GM18499 (cell line): ENCODE data around the gene DSE.
A peak's percentile ranks its signal among the peaks of the same experiment; 100 is the strongest.

Source experiments
- ATAC-seq: cut with Tn5 transposase; IDR thresholded peaks from one replicate; pipeline ENCODE4 v1.9.1; 2021; ENCODE audit warnings: moderate number of reproducible peaks; ENCODE audit not compliant: insufficient read depth, unreplicated experiment

The DSE gene

DNA sequence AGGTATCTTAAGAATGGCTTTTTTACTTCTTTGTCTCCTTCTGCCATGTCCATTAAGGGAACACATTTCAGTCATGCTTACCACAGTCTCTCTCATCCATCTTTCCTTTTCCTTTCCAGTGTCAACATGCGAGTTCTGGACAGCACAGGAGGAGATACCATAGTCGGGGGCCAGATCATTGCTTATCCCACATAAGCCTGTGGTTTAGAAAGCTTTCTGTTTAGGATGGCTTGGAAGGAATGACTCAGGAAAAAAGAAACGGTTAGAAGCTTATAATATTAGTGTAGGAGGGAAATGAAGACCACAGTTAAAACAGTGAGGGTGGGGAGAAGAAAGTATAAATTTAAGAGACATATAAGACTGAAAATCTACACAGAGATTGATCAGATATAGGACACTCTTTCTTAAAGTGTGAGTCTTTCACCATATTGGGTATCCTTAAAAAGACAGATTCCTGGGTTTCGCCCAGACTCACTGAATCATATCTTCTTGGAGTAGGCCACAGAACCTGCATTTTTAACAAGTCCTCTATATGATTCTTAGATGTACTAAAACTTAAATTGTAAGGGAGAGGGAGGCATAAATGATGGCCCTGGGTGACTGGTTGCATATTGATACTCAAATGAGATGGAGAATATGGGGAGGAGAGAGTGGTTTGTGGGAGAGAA, 36.1 kb downstream of the DSE start:
- no peak for ATAC-seq

DNA sequence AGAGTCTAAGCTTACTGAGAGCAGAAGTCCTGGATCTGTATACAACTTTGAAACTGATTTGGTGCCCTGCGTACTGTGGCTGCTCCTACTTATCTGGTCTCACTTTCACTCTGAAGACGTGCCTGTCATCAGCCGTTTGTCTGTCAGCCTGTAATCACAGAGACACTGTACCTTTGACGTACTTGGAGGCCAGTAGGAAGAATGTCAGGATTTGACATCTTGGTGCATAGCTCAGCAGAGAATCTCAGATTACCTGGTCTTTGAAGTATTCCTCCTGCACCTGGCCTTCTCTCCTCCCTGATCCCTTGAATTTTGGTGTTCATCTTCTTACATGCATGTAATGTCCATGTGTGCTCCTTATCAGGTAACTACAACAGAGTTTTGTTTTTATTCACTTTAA, 37.7 kb downstream of the DSE start:
- ATAC-seq = peak; percentile 33

DNA sequence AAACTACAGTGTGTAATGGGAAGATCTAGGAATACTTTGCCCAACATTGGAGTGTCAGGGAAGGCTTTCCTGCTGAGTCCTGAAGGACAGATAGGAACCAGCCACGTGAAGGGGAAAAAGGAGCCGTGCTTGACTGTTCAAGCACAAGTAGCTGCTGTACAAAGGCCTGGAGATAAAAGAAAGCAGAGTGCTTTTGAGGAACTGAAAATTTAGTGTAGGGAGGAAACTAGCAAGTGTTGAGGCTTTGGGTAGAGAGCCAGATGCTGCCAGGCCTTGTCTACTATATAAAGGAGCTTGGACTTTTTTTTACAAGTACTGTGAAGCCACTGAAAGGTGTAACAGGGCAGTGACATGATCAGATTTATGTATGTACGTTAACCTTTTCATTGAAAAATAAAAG, 39.0 kb downstream of the DSE start:
- ATAC-seq = peak; percentile 59

DNA sequence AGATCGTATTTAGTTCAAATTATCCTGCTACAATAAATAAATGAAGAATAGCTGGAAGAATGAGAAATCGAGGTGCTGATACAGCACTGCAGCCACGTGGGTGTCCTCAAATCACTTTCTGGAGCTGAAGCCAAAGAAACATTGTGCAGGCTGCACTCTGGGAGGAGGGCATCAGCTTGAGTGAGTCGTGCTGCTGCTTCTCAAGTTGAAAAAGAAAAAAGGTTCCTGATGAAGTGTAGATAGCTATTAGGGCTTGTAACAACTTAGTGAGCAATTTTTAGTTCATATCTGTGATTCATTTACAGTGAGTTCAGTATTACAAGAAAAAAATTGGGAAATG, 40.5 kb downstream of the DSE start:
- ATAC-seq = no peak

DNA sequence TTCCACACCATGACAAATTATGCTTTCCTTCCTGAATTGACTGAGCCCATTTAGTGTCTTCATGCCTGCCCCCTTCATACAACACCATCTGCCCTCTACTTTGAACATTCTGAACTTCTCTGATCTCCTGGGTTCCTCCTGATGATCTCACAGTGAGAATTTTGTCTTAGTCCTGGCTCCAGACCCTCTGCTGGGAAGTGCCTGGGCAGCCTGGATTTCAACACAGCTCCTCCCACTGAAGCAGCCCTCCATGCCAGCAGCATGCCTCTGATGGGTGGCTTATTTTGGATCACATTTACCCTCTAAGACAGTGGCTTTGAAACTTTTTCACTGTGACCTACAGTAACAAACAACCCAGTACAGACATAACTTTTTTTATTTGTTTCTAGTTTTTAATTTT, 41.5 kb downstream of the DSE start:
- no peak for ATAC-seq

DNA sequence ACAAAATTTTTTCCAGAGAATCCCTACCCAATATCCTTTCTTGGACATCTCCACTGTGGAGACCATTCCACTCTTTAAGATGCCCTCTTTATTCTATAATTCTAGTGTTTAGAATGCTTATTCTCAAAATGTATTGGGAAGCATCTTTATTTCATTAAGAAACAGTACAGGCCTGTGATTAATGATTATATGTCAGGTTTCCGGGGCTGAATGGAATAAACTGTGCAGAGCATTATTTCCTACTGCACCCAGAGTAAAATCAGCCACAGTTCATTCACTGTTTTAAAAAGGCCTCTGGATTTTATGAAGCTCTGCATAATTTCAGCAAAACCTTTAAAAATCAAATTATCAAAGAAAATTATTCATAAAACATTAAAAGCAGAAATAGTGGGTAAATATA, 42.6 kb downstream of the DSE start:
- no peak for ATAC-seq

DNA sequence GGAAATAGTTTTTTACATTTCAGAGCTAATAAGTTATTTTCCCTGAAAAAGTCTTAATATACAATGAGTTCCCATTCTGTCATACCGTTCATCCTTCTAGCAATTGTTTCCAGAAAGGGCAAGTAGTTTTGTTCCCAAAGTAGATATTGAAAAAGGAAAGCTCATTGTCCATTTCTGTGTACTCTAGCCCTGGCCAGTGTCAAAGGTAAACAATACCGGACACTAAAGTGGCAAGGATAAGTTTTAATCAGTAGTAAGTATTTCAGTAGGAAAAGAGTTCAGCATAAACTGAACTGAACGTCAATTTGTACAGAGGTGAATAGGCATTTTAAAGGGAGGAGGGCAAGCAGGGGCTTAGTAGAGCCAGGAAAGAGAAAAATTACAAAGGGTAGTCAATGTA, 46.9 kb downstream of the DSE start:
- ATAC-seq = no peak

DNA sequence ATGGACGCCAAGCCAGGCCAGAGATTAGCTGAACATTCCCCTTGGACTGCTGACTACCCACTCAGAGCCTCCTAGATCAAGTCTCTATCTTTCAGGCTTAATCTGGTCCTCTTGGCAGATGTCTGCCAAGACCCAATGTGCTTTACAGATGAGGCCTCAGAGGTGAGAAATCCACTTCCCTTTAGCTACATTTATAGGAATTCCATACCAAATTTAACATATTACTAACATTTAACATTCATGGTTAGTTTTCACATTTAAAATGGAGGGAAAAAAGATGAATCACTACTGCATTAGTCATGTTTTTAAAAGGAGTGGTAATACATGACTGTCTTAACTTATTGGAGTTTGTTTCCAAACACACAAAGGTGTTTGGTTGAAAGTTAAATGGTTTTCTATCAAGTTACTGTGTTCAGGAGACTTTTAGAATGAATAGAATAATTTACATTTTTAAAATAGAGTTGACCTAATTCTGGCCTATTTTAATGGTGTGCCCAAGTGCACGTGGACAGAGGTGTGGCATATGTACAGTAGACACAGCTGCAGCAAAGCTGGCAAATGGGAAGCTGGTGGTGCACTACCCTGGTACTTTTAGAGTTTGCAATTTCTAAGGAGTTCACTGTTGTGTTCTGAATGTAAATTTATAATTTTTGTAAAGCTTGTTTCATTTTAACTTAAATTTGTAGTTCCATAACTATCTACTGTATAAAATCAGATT, 48.5 kb downstream of the DSE start:
- ATAC-seq = no peak

DNA sequence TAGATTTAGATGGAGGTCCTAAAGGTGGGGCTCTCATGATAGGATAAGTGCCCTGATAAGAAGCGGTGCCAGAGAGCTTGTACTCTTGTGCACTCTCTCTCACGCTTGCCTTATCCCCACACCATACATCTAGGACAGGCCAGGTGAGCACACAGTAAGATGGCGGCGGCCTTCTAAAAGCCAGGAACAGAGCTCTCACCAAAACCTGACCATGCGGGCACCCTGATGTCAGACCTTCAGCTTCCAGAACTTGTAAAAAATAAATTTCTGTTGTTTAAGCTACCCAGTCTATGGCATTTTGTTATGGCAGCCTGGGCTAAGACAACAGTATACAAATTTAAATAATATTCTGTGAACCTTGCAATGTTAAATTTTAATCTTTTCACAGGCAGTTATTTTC, 49.6 kb downstream of the DSE start:
- ATAC-seq = no peak

DNA sequence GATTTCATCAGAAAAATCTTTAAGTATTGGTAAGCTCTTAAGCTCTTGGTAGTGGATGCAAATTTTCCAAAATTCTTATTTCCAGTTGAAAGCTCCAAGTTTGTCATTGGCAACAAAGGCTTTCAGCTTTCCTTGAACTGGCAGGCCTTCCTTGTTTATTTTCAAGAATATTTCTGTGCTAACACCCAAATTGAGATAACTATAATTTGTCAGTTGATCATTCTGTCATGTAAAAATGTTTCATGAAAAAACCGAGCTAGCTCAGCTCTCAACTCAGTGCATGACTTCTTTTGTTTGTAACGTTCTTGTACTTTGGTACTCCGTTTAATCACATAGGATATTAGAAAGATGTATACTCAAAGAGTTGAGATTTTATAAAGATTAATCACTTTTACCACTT, 51.5 kb downstream of the DSE start:
- no peak for ATAC-seq

DNA sequence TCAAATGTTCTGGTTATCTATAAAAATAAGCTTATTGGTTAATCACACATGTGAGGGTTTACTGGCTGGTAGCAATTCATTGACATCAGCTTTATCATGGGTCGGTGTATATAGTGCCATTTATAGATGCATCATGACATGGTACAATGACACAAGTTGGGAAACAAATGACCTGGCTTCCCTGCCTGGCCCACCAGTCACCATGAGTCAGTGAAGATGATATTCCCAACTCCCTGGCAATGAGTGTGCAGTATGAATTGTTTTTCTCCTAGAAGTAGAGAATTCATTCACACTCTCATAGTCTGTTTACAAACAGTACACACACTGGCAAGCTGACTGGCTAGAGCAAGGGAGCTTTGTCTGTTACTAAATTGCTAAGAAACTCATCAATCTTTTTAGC, 53.3 kb downstream of the DSE start:
- ATAC-seq = no peak

DNA sequence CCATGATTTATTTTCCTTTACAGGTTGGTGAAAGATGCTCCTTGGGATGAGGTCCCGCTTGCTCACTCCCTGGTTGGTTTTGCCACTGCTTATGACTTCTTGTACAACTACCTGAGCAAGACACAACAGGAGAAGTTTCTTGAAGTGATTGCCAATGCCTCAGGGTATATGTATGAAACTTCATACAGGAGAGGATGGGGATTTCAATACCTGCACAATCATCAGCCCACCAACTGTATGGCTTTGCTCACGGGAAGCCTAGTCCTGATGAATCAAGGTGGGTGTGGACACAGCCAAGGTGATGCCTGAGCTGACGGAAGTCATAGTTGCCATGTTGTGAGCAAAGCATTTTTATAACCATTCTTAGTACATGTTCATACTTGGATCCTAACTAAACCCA, 55.8 kb downstream of the DSE start:
- ATAC-seq = no peak

DNA sequence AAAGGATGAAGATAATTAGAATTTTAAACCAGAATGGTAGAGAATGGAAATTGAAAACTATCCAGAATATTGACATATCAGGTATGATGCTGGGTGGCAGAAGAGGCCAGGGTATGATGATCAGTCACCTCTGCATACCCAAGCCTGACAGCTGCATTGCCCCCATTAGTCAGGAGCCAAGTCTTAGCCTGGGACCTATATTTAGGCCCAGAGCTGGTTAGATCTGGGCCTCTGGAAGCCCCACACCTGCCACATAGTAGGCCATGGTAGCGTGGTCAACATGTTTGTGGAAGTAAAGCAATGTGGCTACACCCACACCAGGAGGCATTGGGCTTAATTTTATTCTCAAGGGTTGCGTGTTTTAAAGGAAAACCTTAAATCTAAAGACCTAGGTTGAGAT, 58.4 kb downstream of the DSE start:
- ATAC-seq = no peak

DNA sequence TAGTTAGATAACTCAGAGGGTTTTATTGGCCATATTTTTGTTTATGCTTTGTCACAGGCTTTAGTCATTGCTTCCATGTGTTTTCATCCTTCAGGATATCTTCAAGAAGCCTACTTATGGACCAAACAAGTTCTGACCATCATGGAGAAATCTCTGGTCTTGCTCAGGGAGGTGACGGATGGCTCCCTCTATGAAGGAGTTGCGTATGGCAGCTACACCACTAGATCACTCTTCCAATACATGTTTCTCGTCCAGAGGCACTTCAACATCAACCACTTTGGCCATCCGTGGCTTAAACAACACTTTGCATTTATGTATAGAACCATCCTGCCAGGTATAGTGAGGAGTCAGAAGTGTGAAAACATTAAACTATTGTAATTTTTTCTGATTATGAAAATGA, 60.1 kb downstream of the DSE start:
- no peak for ATAC-seq

DNA sequence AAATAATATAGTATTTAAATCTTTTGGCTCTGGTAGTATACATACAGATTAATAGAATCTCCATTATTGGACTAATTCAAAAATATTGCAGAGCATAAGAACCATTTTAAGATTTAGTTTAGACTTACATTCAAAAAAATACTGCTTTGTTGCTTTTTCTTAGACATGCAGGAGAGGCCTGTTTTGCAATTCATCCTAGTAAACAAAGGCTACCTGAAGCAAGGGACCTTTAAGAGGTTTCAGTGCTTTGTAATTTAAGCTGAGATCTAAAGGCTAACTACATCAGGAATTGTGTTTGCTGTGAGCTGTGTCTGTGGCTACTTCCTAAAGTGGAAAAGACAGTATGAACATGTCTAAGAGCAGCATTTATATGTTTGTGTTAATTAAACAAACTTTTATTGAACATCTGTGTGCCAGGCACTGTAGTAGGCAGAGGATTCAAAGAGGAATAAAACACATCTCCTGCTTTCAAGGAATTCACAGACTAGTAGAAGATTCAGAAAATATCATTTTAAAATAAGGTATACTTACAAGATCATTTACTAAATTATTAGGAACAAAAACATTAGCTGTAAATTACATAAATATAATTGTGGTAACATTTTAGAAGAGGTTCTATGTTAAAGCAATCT, 61.3 kb downstream of the DSE start:
- no peak for ATAC-seq

DNA sequence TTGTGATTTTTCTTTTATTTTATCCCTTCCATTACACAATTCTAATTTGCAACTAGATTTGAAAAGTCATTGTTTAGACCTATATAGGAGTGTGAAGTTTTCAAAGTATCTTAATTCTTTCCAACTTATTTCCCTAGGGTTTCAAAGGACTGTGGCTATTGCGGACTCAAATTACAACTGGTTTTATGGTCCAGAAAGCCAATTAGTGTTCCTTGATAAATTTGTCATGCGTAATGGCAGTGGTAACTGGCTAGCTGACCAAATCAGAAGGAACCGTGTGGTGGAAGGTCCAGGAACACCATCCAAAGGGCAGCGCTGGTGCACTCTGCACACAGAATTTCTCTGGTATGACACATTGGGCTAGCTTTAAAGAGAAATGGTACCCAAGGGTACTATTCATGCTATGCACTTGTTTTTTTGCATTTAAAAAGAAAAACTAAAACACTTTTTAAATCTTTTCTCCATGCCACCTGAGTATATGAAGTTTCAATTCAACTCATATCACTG, 62.5 kb downstream of the DSE start:
- no peak for ATAC-seq

DNA sequence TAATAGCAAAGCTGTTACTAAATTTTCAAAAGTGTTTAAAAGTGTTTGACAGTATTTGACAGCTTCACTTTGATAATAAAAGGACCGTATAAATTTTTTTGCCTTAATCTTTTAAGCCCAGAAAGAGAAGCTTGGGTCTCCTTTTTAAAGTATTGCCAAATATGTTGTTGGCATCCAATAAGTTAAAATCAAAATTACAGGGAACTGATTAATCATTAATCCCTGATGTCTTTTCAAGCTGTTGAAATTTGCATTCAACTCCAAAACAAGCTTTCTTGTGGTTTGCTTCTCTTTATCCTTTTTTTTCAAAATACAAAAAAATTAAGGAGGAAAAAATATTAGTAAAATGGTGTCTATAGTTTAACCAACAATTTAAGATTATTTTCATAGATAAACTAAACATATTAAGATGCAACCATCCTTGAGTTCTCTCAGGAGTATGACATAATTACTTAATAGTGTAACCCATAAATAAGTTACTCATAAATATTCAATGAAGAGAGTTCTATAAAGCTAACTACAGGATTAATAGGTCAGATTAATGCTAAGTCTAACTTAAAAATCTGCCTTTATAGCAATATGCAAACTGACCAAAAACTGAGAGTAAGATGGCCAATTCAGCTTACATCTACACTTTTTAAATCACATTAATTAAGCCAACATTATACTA, 63.4 kb downstream of the DSE start:
- no peak for ATAC-seq

DNA sequence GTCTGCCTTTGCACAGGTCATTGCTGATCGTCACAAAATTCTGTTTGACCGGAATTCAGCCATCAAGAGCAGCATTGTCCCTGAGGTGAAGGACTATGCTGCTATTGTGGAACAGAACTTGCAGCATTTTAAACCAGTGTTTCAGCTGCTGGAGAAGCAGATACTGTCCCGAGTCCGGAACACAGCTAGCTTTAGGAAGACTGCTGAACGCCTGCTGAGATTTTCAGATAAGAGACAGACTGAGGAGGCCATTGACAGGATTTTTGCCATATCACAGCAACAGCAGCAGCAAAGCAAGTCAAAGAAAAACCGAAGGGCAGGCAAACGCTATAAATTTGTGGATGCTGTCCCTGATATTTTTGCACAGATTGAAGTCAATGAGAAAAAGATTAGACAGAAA, 65.8 kb downstream of the DSE start:
- ATAC-seq = no peak

DNA sequence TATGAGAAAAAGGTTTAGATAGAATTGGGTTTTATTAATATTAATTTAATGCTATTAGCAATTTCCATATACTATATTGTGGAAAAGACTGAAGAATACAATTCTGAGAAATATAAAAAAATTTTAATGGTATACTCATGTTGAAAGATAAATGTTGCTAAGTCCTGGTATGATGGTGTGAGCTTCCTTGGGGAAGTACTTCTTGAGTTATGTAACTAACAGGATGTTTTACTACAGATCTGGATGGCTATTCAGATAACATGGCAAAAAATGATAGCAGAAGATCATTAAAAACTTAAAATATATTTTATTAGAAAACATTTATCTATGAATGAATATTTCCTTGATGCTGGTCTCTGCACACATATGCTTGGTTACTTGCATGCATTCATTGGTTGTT, 66.9 kb downstream of the DSE start:
- no peak for ATAC-seq

DNA sequence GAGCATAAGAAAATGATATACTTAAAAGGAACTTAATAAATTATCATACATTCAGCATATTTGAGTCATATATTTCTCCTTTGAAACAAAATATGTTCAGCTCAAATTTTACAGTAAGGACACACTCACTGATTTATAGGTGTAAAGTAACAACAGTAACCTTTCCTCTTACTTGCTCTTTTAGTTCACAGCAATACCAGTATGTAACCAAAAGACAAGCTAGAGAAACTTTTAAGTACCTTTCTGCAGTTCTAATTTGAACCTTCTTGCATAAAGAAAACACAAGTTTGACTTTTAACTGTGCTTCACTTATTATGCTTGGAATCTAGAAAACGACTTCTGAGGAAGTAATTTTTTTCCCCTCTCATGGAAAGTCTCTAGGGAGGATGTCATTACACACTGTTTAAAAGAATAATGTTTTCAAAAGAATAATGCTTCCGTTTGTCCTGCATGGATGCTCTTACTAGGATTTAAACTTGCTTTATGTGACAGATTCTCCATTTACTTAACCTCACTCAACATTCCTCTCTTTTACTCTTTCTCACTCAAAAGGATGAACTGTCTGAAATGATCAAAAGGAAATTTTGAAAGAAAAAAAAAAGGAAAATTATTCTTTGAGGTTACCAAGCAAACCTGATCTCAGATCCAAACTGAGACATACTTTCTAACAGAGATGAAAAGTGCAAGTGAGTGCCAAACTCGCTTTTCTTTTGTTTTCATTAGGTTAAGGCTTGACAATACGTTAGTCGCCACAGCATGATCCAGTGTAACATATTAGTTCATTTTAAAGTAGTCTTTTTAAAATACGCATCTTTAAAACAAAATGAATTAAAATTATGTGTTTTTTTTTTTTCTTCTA, 68.1 kb downstream of the DSE start:
- no peak for ATAC-seq
